ENCODE measurements around the gene CCDC85A. TPM values are rescaled to one million over a fixed set of nuclear protein-coding genes. Genes with fewer than 3 reads are reported as not detected.

The CCDC85A gene
- total RNA-seq, 4 donors from 2014 or later = 0.20 to 1.1 (median 0.92) TPM

- in situ Hi-C loops (cut with MboI; ENCODE audit: low pct_ligation_motif_present in 1 of 4, low pct_unique_long_range_greater_than_20kb in 1 of 4, low sequenced_read_pairs in 3 of 4) = no loop called here
- DNase-seq = no peak
- Histone ChIP-seq H3K27me3 (no peaks in the 10 kb centered on the region), H3K4me1 (no peaks in the 10 kb centered on the region), H3K9me3 (no peaks in the 10 kb centered on the region), H3K4me3 (no peak overlapping the region), H3K27ac (no peak overlapping the region), H3K36me3 (no peaks in the 10 kb centered on the region)
- intact Hi-C loops (cut with DNase I; ENCODE audit: low total_unique reads) = no loop called here
- 62 to 81% methylated on average over 2 of the region's 2 CpGs for WGBS, 2 donors (ENCODE audit: low coverage in 1 of 2)
- no peak for TF ChIP-seq POLR2AphosphoS5 (IDR thresholded peaks at IDR 0.05)
- no peak for TF ChIP-seq POLR2A (IDR thresholded peaks at IDR 0.05)
- no peak for TF ChIP-seq EP300 (IDR thresholded peaks at IDR 0.05; ENCODE audit: low read depth)
- no peak for TF ChIP-seq CTCF (IDR thresholded peaks at IDR 0.05)
Measured at GRCh38 chr2:56390644-56391043, 206.9 kb downstream of the CCDC85A start.

GRCh38 chr2:56410140-56410539 is 226.3 kb downstream of the CCDC85A start:
- no peaks in the 10 kb centered on the region for H3K27me3 ChIP-seq
- no peak for TF ChIP-seq POLR2AphosphoS5 (IDR thresholded peaks at IDR 0.05)
- TF ChIP-seq POLR2A (IDR thresholded peaks at IDR 0.05) = no peak
- no peak for TF ChIP-seq EP300 (IDR thresholded peaks at IDR 0.05; ENCODE audit: low read depth)
- TF ChIP-seq CTCF (IDR thresholded peaks at IDR 0.05) = no peak
- no peak overlapping the region for H3K4me3 ChIP-seq
- H3K9me3 ChIP-seq = no peaks in the 10 kb centered on the region
- 83 to 84% methylated on average over 1 of the region's 1 CpG for WGBS, 2 donors (ENCODE audit: low coverage in 1 of 2)
- intact Hi-C loops (cut with DNase I; ENCODE audit: low total_unique reads) (no loop called here), in situ Hi-C loops (cut with MboI; ENCODE audit: low pct_ligation_motif_present in 1 of 4, low pct_unique_long_range_greater_than_20kb in 1 of 4, low sequenced_read_pairs in 3 of 4) (no loop called here)
- no peak for DNase-seq
- no peak overlapping the region for H3K27ac ChIP-seq
- H3K36me3 ChIP-seq = no peaks in the 10 kb centered on the region
- H3K4me1 ChIP-seq = no peaks in the 10 kb centered on the region

- in situ Hi-C loops (cut with MboI; ENCODE audit: low pct_ligation_motif_present in 1 of 4, low pct_unique_long_range_greater_than_20kb in 1 of 4, low sequenced_read_pairs in 3 of 4) = no loop called here
- Histone ChIP-seq H3K4me1 (no peaks in the 10 kb centered on the region), H3K36me3 (no peaks in the 10 kb centered on the region), H3K4me3 (no peak overlapping the region), H3K27ac (no peak overlapping the region), H3K27me3 (no peaks in the 10 kb centered on the region), H3K9me3 (no peaks in the 10 kb centered on the region)
- WGBS, 2 donors (ENCODE audit: low coverage in 1 of 2) = 55 to 60% methylated on average over 1 of the region's 1 CpG
- intact Hi-C loops (cut with DNase I; ENCODE audit: low total_unique reads) = no loop called here
- TF ChIP-seq CTCF (IDR thresholded peaks at IDR 0.05) = no peak
- TF ChIP-seq POLR2A (IDR thresholded peaks at IDR 0.05) = no peak
- no peak for TF ChIP-seq EP300 (IDR thresholded peaks at IDR 0.05; ENCODE audit: low read depth)
- TF ChIP-seq POLR2AphosphoS5 (IDR thresholded peaks at IDR 0.05) = no peak
- no peak for DNase-seq
Measured at GRCh38 chr2:56416500-56417176, 232.8 kb downstream of the CCDC85A start.

Small RNAs within 50 kb of the gene (small RNA-seq; reads per million reads assigned to genes)
- gene RNA5SP93 = 0 reads per million in 4 donors

All from transverse colon (tissue), 4 donors.